Cardiac muscle cell (in vitro differentiated cells and primary cell): ENCODE data around the gene TMTC2. TPM values are rescaled to one million over a fixed set of nuclear protein-coding genes. Genes with fewer than 3 reads are reported as not detected.

Source experiments
- DNase-seq, 2 donors: peaks; one replicate each; pipeline versions ENCODE4 v3.0.0 to v3.0.0-alpha.2; 2010 to 2017; ENCODE audit warnings: low read depth in 1 of 2, low spot score in 1 of 2
- H3K27ac ChIP-seq: fragments of 200-600 bp; sonication (generic); 2 replicates; pipeline ENCODE4 v1.5.1; 2016
- H3K27me3 ChIP-seq: fragments of 200-600 bp; sonication (generic); 2 replicates; pipeline ENCODE4 v1.6.0; 2016; ENCODE audit warnings: control low read depth
- H3K36me3 ChIP-seq: fragments of 200-600 bp; sonication (generic); 2 replicates; pipeline ENCODE4 v1.5.1; 2016; ENCODE audit warnings: control low read depth
- H3K4me1 ChIP-seq: fragments of 200-600 bp; sonication (generic); 2 replicates; pipeline ENCODE4 v1.8.1; 2017; ENCODE audit warnings: low read depth, mild to moderate bottlenecking, mixed run types
- H3K4me3 ChIP-seq: fragments of 200-600 bp; sonication (generic); 2 replicates; pipeline ENCODE4 v1.5.1; 2016; ENCODE audit warnings: mild to moderate bottlenecking
- H3K9me3 ChIP-seq: fragments of 200-600 bp; sonication (generic); 2 replicates; pipeline ENCODE4 v1.5.1; 2017; ENCODE audit warnings: low read depth, mild to moderate bottlenecking, control low read depth
- CTCF ChIP-seq: IDR thresholded peaks from 2 replicates; pipeline ENCODE4 v1.5.1; 2012; ENCODE audit warnings: low read depth, mild to moderate bottlenecking, low read length
- polyA plus RNA-seq: library from polyadenylated mRNA; unstranded; fragments of >200 nt; fragmentation: Nextera tagmentation; extraction: Ambion mirVana; gene quantifications from 2 replicates; pipeline ENCODE4 v1.2.1, GENCODE V29; 2016
- total RNA-seq: library from RNA; depleted of rRNA; stranded (reverse); fragments of >200 nt; gene quantifications from 2 replicates; pipeline ENCODE4 v1.2.3, GENCODE V29; 2016

The TMTC2 gene
- total and polyA plus RNA-seq, 2 experiments from 2014 or later, result 0.89 to 10.8 TPM

DNA sequence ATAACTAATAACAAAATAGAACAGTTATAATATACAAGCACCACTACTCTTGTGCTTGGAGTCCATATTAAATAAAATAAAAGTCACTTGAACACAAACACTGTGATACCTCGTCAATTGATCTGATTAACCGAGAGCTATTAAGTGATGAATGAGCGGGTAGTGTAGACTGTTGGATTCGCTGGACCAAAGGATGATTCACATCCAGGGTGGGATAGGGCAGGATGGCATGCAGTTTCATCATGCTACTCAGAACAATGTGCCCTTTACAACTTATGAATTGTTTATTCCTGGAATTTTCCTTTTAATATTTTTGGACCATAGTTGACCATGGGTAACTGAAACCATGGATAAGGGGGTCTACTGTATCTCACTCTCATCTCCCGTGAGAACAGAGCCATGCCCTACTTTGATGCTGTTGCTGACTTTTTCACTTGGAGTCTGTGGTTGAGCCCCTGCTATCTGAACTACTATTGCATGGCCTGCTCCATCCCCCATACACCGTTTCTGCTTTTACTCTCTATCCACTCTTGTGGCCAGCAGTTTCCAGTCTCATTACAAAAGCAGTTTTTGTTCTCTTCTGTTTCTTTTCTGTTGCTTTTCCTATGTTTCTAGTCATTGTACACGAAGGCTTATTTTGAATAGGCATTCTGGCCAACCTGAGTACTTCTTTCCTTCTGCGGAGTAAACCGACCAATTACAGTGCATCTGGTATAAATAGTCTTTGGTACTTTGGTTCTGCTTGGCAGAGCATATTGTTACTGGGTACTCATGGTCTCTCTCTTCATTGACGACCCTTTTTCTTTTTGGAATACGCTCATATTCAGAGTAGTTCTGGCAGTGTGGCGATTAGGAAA is 12.2 kb downstream of the TMTC2 start:
- no peak for DNase-seq
- Histone ChIP-seq H3K27me3 (no peaks in the 10 kb centered on the region), H3K27ac (no peak overlapping the region), H3K4me3 (no peak overlapping the region), H3K9me3 (no peaks in the 10 kb centered on the region), H3K4me1 (no peaks in the 10 kb centered on the region), H3K36me3 (no peaks in the 10 kb centered on the region)
- no peak for TF ChIP-seq CTCF

DNA sequence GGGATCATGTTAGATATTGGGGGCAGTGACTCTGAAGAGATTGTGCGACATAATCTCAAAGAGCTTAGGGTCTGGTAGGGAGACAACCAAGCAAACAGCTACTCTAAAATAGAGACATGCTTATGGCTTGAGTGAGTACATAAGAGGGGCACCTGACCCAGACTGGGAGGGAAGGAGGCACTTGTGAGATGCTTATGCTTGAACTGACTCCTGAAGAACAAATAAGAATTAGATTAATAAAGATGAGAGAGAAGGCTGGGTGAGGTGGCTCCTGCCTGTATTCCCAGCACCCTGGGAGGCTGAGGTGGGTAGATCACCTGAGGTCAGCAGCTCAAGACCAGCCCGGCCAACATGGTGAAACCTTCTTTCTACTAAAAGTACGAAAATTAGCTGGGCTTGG is 19.1 kb downstream of the TMTC2 start:
- H3K27ac ChIP-seq, result no peak overlapping the region
- H3K9me3 ChIP-seq, result no peaks in the 10 kb centered on the region
- no peak overlapping the region for H3K4me3 ChIP-seq
- H3K36me3 ChIP-seq, result no peaks in the 10 kb centered on the region
- TF ChIP-seq CTCF, result no peak
- no peak for DNase-seq
- no peaks in the 10 kb centered on the region for H3K27me3 ChIP-seq
- H3K4me1 ChIP-seq, result peaks cover 14% of the 10 kb centered on the region

DNA sequence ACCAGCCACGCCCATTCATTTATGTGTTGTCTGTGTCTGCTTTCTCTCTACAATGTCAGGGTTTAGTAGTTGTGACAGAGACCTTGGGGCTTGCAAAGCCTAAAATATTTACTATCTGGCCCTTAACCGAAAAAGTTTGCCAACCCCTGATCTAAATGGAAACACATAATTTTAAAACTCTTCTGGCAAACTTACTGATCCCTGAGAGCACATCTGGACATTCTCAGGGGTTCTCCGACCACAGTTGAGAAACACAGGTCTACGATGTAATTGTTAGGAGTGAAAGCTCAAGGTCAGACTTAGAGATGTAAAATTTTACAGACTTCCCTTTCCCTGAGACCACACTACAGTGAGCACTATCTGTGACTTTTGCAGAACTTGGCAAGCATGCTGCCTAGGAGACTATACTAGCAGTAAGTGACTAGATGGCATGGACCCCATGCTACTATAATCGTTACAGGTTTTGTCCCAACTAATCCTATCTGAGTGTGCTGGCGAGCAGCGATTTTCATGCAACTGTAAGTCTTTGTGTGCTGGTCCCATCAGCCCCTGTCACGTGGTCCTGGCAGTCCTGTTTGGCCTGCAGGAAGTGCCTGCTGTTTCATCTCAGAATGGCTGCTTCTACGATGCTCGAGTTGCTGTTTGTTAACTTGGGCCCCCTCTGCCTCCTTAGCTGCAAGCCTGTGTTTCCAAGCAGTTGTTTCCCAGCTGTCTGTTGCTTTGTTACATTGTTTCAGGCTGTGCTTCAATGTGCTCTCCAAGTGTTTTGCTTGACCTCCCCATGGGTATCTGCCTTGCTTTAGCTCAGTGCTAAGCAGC is 21.6 kb downstream of the TMTC2 start:
- Histone ChIP-seq H3K4me3 (no peak overlapping the region), H3K9me3 (no peaks in the 10 kb centered on the region), H3K27ac (peak overlapping the region; percentile 7), H3K4me1 (peaks cover 14% of the 10 kb centered on the region), H3K36me3 (no peaks in the 10 kb centered on the region), H3K27me3 (no peaks in the 10 kb centered on the region)
- DNase-seq, result peak in 1 of 2 donors; percentile 61
- TF ChIP-seq CTCF, result no peak

DNA sequence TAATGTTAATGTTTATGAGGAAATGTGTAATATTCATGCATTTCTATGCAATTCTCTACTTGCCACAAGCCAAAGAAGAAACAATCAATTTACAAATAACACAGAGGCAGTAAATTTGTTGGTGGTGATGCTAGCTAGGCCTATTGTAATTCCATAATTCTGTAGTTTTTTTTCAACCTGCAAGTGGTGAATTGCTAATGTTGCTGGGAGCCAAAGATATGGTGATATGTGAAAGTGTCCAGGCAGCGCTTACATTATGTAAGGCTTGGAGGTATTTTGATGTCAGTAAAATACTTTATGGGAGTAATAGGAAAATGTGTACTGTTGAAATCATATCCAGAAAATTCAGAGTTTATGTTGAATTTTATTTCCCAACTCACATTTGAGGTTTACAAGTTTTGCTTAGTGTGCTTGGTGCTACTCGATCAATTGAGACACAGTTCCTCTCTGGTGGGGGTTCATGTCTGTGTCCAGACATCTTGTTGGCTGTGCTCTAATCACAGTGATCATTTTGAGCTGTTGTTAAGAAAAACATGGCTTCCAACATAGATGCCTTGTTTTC is 23.2 kb downstream of the TMTC2 start:
- no peak for TF ChIP-seq CTCF
- Histone ChIP-seq H3K36me3 (no peaks in the 10 kb centered on the region), H3K4me3 (no peak overlapping the region), H3K4me1 (peaks cover 14% of the 10 kb centered on the region), H3K9me3 (no peaks in the 10 kb centered on the region), H3K27ac (no peak overlapping the region), H3K27me3 (no peaks in the 10 kb centered on the region)
- no peak for DNase-seq

DNA sequence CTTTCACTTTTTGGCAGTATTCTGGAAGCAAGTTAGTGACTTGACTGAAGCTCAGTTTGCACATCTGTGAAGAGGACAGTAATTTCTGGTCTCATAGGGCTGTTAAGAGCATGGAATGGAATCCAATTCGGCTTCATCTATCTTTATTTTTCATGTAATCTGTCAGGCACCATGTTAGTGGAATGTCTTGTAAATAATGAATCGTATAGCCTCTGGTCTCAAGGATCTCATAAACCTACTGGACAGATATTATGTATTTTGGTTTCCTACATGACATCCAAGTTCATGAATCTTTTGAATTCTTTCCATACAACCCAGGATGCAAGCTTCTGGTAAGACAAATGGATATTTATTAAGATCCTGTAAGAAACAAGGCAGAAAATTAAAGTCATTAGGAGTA is 24.0 kb downstream of the TMTC2 start:
- Histone ChIP-seq H3K4me1 (peaks cover 14% of the 10 kb centered on the region), H3K4me3 (no peak overlapping the region), H3K27ac (no peak overlapping the region), H3K9me3 (no peaks in the 10 kb centered on the region), H3K27me3 (no peaks in the 10 kb centered on the region), H3K36me3 (no peaks in the 10 kb centered on the region)
- no peak for DNase-seq
- TF ChIP-seq CTCF, result no peak
